ENCODE measurements around the gene CCDC57. TPM values are rescaled to one million over a fixed set of nuclear protein-coding genes. Genes with fewer than 3 reads are reported as not detected.
"Not testable (repeated sequence)": the region's sequence is repeated elsewhere in the genome, so short reads cannot be mapped to it uniquely, and the experiment has no call there.

The CCDC57 gene
- total RNA-seq, 1 experiment from 2014 or later: 69.9 TPM

DNA sequence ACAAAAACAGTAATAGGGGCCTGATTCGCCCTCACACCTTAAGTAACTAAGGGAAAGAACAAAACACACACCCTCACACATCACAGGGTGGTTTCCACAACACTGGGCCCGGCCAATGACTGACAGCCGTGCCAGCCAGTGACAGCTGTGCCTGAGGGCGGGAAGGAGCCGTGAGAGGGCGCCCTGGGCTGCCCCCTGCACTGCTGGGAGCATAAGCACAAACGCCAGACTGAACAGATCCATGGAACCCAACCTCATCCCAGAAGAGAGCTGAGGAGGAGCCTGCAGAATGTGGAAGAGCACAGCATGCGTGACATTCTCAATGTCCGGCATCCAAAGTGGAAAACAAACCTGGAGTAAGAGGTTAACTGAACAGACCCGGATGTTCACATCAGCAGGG lies 44.8 kb upstream of the CCDC57 start:
- no peaks in the 10 kb centered on the region for H3K4me1 Mint-ChIP-seq (ENCODE audit: low read depth, unreplicated experiment)
- H3K27ac Mint-ChIP-seq (ENCODE audit: unreplicated experiment): no peak overlapping the region
- CTCF ChIA-PET: interaction anchor here (0.6 kb wide), 1 partner anchor 133 kb away, joined by 5 read pairs; no protein-coding TSS in a partner anchor
- no peaks in the 10 kb centered on the region for H3K27me3 Mint-ChIP-seq (ENCODE audit: unreplicated experiment)
- intact Hi-C loops (cut with micrococcal nuclease; ENCODE audit: unreplicated experiment): no loop called here
- H3K9me3 Mint-ChIP-seq (ENCODE audit: low read depth, unreplicated experiment): no peaks in the 10 kb centered on the region
- TF ChIP-seq, protein P1, sequence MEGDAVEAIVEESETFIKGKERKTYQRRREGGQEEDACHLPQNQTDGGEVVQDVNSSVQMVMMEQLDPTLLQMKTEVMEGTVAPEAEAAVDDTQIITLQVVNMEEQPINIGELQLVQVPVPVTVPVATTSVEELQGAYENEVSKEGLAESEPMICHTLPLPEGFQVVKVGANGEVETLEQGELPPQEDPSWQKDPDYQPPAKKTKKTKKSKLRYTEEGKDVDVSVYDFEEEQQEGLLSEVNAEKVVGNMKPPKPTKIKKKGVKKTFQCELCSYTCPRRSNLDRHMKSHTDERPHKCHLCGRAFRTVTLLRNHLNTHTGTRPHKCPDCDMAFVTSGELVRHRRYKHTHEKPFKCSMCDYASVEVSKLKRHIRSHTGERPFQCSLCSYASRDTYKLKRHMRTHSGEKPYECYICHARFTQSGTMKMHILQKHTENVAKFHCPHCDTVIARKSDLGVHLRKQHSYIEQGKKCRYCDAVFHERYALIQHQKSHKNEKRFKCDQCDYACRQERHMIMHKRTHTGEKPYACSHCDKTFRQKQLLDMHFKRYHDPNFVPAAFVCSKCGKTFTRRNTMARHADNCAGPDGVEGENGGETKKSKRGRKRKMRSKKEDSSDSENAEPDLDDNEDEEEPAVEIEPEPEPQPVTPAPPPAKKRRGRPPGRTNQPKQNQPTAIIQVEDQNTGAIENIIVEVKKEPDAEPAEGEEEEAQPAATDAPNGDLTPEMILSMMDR (IDR thresholded peaks at IDR 0.05; ENCODE audit: unreplicated experiment): no peak
- no TSS peak for BruUV-seq (replicated peaks)
- no peak overlapping the region for H3K4me3 Mint-ChIP-seq (ENCODE audit: low read depth, unreplicated experiment)
- peaks cover 75% of the 10 kb centered on the region for H3K36me3 Mint-ChIP-seq (ENCODE audit: insufficient read depth, unreplicated experiment)
- DNase-seq: no peak

DNA sequence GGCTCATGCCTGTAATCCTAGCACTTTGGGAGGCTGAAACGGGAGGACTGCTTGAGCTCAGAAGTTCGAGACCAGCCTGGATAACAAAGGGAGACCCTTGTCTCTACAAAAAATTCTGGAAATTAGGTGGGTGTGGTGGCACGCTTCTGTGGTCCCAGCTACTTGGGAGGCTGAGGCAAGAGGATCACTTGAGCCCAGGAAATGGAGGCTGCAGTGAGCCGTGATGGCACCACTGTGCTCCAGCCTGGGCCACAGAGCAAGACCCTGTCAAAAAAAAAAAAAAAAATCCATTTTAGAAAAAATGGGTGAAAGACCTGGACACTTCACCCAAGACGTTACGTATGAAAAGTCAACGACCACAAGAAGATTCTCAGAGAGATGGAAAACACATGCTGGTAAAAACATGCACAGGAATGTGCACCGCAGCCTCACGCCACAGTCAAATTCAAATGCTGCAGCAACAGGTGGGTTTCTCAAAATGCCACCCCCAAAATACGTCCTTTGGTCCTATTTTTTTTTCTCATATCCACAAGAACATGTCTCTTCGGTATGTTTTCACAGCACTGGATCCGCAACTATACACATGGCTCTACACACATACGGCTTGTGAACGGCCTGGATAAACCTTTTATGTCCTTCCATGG lies 43.7 kb upstream of the CCDC57 start:
- CTCF ChIA-PET: no interaction called here
- Mint-ChIP-seq H3K4me3 (ENCODE audit: low read depth, unreplicated experiment) (no peak overlapping the region), H3K27me3 (ENCODE audit: unreplicated experiment) (no peaks in the 10 kb centered on the region), H3K9me3 (ENCODE audit: low read depth, unreplicated experiment) (no peaks in the 10 kb centered on the region), H3K4me1 (ENCODE audit: low read depth, unreplicated experiment) (no peaks in the 10 kb centered on the region), H3K36me3 (ENCODE audit: insufficient read depth, unreplicated experiment) (peaks cover 77% of the 10 kb centered on the region), H3K27ac (ENCODE audit: unreplicated experiment) (peak overlapping the region; percentile 37)
- BruUV-seq (replicated peaks): no TSS peak
- no peak for DNase-seq
- TF ChIP-seq, protein P1 (IDR thresholded peaks at IDR 0.05; ENCODE audit: unreplicated experiment): no peak
- intact Hi-C loops (cut with micrococcal nuclease; ENCODE audit: unreplicated experiment): no loop called here

DNA sequence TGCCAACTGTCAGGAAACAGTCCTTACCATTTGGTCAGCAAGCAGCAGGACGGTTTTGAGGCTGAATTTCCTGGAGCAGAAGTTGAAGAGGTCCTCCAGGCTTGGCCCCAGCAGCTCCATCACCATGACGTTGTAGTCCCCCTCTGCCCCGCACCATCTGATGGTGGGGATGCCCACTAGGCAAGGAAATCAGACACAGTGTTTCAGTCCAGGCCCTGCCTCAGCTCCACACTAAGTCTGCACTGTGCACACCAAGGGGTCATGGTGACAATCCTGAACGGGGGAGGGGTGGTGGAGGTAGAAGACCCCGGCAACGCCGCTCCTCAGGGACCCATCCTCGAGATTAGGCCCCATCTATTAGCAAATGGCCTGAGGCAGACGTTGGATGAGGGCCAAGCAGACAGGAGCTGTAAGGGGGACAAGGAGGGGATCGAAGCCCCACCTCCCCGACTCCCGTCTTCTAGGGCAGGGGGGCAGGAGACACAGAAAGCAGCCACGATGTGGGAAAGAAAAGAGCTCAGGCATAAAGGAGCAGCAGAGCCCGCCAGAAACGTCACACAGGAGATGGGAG lies 42.8 kb upstream of the CCDC57 start:
- Mint-ChIP-seq H3K27me3 (ENCODE audit: unreplicated experiment) (no peaks in the 10 kb centered on the region), H3K4me1 (ENCODE audit: low read depth, unreplicated experiment) (no peaks in the 10 kb centered on the region), H3K27ac (ENCODE audit: unreplicated experiment) (peak overlapping the region; percentile 37), H3K36me3 (ENCODE audit: insufficient read depth, unreplicated experiment) (peaks cover 75% of the 10 kb centered on the region), H3K9me3 (ENCODE audit: low read depth, unreplicated experiment) (no peaks in the 10 kb centered on the region), H3K4me3 (ENCODE audit: low read depth, unreplicated experiment) (no peak overlapping the region)
- no peak for DNase-seq
- TF ChIP-seq, protein P1 (IDR thresholded peaks at IDR 0.05; ENCODE audit: unreplicated experiment): no peak
- no TSS peak for BruUV-seq (replicated peaks)
- intact Hi-C loops (cut with micrococcal nuclease; ENCODE audit: unreplicated experiment): no loop called here
- CTCF ChIA-PET: no interaction called here

DNA sequence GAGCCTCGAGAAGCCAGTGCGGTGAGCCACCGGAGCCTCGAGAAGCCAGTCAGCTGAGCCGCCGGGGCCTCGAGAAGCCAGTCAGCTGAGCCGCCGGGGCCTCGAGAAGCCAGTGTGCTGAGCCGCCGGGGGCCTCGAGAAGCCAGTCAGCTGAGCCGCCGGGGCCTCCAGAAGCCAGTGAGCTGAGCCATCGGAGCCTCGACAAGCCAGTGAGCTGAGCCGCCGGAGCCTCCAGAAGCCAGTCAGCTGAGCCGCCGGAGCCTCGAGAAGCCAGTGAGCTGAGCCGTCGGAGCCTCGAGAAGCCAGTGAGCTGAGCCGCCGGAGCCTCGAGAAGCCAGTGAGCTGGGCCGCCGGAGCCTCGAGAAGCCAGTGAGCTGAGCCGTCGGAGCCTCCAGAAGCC lies 42.1 kb upstream of the CCDC57 start:
- H3K4me1 Mint-ChIP-seq (ENCODE audit: low read depth, unreplicated experiment); intact Hi-C loops (cut with micrococcal nuclease; ENCODE audit: unreplicated experiment); BruUV-seq (replicated peaks); H3K9me3 Mint-ChIP-seq (ENCODE audit: low read depth, unreplicated experiment); DNase-seq; H3K4me3 Mint-ChIP-seq (ENCODE audit: low read depth, unreplicated experiment); H3K27ac Mint-ChIP-seq (ENCODE audit: unreplicated experiment); H3K27me3 Mint-ChIP-seq (ENCODE audit: unreplicated experiment): not testable (repeated sequence)
- H3K36me3 Mint-ChIP-seq (ENCODE audit: insufficient read depth, unreplicated experiment): peaks cover 76% of the 10 kb centered on the region
- CTCF ChIA-PET: interaction anchor here (0.7 kb wide), 1 partner anchor 232 kb away, joined by 3 read pairs; the partner anchor contains the start of gene CENPX

DNA sequence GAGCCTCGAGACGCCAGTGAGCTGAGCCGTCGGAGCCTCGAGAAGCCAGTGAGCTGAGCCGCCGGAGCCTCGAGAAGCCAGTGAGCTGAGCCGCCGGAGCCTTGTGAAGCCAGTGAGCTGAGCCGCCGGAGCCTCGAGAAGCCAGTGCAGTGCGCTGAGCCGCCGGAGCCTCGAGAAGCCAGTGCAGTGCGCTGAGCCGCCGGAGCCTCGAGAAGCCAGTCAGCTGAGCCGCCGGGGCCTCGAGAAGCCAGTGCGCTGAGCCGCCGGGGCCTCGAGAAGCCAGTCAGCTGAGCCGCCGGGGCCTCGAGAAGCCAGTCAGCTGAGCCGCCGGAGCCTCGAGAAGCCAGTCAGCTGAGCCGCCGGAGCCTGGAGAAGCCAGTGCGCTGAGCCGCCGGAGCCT lies 41.5 kb upstream of the CCDC57 start:
- intact Hi-C loops (cut with micrococcal nuclease; ENCODE audit: unreplicated experiment); H3K4me3 Mint-ChIP-seq (ENCODE audit: low read depth, unreplicated experiment); H3K27me3 Mint-ChIP-seq (ENCODE audit: unreplicated experiment); H3K27ac Mint-ChIP-seq (ENCODE audit: unreplicated experiment); DNase-seq; H3K9me3 Mint-ChIP-seq (ENCODE audit: low read depth, unreplicated experiment); H3K4me1 Mint-ChIP-seq (ENCODE audit: low read depth, unreplicated experiment); BruUV-seq (replicated peaks): not testable (repeated sequence)
- CTCF ChIA-PET: interaction anchor here (0.7 kb wide), 1 partner anchor 232 kb away, joined by 3 read pairs; the partner anchor contains the start of gene CENPX
- H3K36me3 Mint-ChIP-seq (ENCODE audit: insufficient read depth, unreplicated experiment): peaks cover 74% of the 10 kb centered on the region

Data from Calu3 (cell line).